DMS79 (cell line): ENCODE data around the gene KHNYN.
"Not testable (repeated sequence)": the region's sequence is repeated elsewhere in the genome, so short reads cannot be mapped to it uniquely, and the experiment has no call there.

Experiments
- DNase-seq: peaks from one replicate; lab custom pipeline; 2025; lab: John Stamatoyannopoulos, UW

Gene KHNYN

GRCh38 chr14:24429395-24430142 lies at the start of gene KHNYN, which contains the start of gene CBLN3:
Gene KHNYN (plus strand): TSS chr14:24429954. CDS start chr14:24430731, 777 bp downstream.
Gene CBLN3 (minus strand): TSS chr14:24429668. CDS start chr14:24429054, 614 bp downstream.
- peak; percentile 84 for DNase-seq

DNA sequence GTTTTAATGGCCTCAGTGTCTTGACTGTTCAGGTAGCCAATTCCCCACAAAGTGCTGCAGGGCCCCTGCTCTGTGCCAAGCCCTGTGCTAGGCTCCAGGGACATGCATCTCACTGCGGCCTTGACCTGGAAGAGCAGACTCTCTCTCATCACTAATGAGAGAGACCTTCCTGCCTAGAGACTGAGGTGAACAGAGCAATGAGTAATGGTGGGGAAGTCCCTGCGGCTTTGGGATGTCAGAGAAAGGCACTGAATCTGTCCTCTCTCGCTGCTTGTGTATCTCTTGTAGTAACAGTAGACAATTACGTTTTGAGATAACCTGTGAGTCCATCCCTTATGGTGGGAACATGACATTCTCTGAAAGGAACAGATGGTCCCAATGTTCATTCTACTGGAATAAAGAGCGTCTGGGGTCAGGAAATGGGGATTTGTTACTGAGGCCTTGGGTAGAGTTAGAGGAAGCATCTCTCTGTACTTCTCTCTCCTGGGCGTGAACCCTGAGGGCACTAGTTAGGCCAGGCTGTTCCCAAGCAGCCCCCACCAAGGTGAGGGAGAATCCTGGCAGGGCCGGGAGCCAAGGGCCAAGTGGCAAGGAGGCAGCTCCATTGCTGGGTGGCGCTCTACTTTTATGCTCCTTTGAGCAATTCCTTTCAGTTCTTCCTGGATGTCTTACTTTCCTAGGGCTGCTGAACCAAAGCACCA lies 48.2 kb upstream of the KHNYN start:
- no peak for DNase-seq

- no peak for DNase-seq
Observed at GRCh38 chr14:24382064-24382371, 47.7 kb upstream of the KHNYN start.

DNA sequence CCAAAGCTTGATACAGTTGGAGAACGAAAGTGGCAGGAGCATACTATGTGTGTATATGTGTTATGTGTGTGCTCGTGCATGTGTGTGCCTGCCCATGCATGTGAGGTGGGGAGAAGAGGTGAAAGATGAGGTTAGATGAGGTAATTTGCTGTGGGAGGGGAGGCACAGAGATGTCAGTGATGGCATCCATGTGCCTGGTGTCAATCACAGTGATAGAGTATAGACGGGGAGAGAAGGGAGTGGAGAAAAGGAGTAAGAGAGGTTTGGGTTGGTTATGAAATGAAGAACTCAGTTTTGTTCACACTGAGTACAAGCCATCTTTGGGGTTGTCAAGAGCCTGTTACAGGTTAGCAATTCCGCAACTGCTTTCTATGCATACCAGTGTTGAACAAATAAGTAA lies 45.6 kb upstream of the KHNYN start:
- DNase-seq: no peak

DNA sequence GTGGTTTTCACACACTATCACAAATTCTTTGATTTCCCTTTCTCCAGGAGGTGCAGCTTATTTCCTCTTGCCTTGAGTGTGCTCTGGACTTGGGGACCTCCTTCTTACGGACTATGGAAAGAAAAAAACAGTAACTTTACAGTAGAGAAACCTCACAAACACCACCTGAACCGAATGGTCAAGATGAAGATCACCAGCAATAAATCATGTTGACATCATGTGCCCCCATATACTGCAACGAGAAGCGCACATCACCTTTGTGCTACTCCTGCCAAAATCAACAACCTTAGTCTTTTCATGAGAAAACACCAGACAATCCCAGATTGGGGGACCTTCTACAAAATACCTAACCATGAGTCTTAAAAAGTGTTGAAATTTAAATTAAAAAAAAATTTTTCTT lies 44.2 kb upstream of the KHNYN start:
- DNase-seq: no peak

DNA sequence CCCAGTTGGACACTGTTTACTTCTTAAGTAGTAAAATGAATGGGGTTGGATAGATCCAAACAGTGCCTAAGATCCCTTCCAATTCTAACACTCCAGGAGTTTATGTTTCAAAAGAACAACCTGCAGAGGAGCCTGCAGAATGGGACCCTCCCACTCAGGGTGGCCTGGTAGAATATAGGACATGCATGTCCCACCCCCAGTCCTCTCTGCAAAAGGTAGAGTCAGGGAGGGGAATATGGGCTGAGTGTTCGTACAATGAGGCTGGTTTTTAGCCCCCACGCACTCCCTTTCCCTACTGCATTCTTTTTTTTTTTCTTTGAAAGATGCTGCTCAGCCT lies 42.8 kb upstream of the KHNYN start:
- DNase-seq: no peak

- not testable (repeated sequence) for DNase-seq
Observed at GRCh38 chr14:24387579-24387978, 42.2 kb upstream of the KHNYN start.

DNA sequence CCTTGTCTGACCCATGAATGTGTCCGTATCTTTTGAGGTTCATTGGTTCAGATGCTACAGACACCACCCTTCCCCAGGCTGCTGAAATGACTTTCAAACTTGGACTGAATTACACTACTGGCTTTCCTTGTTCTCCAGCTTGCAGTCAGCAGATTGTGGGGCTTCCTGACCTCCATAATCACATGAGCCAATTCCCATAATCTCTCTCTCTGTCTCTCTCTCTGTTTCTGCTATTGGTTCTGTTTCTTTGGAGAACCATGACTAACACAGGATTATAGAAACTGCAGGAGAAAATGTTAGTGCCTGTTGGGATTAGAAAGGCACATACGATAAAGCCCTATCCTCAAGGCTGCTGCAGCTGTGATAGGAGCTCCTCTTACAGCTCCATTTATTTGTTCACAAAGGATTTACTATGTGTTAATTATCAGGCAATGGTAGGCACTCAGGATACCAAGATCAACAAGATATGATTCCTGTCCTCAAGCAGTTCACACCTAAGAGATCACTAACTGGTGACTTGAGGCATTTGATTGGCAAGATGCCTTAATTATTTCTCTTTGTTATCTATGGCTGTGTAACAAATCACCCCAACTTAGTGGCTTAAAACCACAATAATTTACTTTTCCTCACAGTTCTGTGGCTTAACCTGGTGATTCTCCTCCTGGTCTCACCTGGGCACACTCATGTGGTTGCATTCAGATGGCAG lies 41.1 kb upstream of the KHNYN start:
- no peak for DNase-seq

GRCh38 chr14:24389226-24389848 lies 40.4 kb upstream of the KHNYN start:
- no peak for DNase-seq

- no peak for DNase-seq
Observed at GRCh38 chr14:24390701-24391468, 38.9 kb upstream of the KHNYN start.

DNA sequence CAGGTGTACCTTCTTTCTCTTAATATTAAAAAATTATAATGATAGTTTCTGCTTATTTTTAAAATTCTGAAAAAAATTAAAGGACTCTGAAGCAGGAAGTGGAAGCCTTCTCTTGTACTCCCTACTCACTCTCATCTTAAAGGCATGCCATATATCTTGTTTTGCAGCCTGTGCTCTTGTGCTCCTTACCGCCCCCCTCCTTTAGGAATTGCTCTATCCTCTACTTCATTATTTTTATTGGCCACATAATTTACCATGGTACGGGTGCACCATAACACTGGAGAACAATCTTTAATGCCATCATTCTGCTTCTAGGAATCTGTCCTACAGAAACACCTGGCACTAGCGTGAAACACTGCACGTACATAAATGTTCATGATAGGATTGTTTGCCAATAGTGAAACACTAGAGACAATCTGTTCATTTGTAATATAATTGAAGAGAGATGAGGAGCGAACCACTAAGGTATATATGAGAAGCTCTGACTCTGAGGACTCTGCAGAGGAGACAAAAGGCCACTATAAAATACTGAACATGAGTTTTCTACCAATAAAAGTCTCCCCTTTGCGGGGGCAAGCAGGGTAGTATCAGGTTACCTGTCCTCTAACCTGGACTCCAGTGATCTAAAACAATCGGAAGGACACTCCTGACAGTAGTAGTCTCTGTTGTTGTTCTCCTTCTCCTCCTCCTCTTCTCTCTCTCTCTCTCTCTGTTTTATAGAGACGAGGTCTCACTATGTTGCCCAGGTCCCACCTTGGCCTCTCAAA lies 37.2 kb upstream of the KHNYN start:
- no peak for DNase-seq

DNA sequence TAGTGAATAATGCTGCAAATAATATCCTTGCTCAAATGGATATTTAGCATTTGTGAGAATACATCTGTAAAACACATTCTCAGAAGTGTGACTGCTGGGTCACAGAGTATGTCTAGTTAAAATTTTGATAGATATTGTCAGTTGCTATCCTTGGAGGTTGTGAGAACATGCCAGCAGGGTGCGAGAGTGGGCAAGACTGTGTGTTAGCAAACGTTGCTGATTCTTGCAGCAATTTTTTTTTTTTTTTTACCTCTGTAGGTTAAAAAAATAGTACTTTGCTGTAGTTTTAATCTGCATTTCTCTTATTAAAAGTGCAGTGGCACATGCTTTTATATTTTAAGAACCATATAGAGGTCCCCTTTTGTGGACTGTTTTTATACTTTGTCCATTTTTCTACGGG lies 35.5 kb upstream of the KHNYN start:
- no peak for DNase-seq

DNA sequence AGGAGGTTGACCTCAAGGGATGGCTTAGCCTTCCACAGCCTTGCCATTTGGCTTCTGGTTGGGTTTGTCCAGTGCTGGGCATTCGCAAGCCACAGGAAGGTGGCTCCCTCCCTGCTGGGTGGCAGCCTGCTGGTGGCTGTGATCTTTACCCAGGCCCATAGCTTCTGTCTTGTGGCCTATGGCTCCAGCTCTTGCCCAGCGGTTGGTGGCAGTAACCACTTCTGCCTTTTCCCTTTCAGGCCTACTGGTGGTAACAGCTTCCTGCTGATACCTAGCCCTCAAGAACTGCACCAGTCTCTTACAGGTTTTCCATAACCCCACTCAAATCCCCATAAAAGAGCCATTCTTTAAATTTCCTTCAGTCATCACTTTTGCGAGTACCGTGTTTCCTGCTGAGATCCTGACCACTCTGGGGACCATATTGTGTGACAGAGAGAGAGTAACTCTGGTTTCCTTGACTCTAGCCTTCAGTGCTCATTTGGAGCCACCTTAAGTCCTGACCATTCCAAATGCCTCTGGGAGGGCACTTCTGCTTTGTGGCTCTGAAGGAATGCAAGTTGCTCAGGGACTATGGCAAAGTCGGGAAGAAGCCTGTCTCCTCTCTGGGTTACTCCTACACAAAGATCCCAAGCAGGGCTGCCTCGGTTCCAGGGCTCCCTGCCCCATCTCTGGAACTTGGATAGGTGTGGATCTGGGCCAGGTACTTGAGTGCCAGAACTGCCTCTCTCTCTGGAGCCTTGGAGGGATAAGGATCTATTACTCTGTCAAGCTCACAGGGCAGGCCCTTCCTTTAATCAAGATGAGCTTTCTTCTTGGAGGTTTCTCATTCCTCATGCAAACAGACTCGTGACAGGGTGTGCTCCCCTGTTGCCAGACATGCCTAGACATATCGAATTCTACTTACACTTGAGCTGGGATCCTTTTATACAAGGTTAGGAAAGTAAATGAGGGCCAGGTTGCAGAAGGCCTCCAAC lies 33.9 kb upstream of the KHNYN start:
- DNase-seq: peak; percentile 5

GRCh38 chr14:24397639-24398292 lies 32.0 kb upstream of the KHNYN start:
- DNase-seq: no peak

DNA sequence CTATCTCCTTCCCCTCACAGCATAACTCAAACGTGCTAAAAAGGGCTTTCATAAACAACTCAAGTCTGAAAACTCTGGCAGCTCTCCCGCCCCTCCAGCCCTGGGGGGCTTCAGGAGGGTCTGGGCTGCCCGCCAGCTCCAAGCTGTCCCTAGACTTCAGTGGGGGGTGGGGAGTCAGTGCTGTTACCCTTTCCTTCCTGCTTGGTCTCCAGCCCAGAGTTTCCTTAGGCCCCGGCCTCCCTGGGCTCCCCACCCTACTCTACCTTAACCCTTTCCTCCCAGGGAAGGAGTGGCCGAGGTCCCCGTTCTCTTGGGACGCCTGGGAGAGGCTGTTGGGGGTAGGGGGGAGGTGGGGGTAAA lies 31.5 kb upstream of the KHNYN start:
- DNase-seq: peak; percentile 15

DNA sequence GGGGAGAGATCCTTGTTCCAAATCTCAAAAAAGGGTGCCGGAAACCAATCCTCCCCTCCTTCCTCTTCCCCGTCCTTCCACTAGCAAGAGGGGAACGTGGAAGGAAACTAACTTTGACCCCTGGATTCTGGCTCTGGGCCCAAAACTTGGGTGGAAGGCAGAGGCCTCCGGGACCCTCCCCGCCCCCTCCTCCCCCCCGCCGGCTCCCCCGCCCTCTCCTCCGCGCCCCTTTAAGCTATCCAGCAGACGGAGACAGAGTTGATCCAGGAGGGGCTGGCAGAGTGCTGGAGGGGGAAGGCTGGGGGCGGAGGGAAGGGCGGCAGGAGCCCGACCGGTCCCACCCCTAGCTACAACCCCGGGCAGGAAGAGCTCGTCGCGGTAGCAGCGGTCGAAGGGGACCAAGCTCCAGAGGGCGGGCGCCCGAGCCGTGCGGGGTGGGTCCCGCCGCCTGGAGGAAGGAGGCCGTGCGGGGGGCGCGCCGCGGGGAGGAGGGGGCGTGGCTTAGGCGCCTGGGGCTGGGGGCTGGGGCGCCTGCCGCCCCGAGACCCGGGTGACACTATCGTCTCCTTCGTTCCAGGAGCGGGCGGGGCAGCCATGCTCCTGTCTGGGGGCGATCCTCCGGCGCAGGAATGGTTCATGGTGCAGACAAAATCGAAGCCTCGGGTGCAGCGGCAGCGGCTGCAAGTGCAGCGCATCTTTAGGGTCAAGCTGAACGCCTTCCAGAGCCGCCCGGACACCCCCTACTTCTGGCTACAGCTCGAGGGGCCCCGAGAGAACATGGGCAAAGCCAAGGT lies 30.9 kb upstream of the KHNYN start, which contains the start of gene NYNRIN:
Gene NYNRIN, plus strand, starts transcription at position 351 of the 794 bp plus-strand sequence. Its CDS starts 244 bp downstream, at position 595.
- peak; percentile 12 for DNase-seq

DNA sequence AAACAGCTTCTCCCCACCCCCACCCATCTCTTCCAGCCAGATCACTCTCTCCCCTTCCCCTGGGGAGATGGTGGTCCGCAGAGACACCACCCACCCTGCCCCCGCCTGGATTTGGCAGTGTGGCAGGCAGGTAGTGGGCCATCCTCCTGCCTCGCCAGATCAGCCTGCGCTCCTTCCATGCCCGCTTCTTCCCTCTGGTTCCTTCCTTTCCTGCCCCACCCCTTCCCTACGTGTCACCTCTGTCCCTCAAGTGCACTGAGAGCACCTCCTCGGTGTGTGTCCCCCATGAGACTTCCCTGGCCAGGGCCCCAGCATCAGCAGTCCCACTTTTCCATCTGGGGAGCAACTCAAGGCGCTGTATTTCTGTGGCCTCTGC lies 30.3 kb upstream of the KHNYN start:
- DNase-seq: peak; percentile 9

DNA sequence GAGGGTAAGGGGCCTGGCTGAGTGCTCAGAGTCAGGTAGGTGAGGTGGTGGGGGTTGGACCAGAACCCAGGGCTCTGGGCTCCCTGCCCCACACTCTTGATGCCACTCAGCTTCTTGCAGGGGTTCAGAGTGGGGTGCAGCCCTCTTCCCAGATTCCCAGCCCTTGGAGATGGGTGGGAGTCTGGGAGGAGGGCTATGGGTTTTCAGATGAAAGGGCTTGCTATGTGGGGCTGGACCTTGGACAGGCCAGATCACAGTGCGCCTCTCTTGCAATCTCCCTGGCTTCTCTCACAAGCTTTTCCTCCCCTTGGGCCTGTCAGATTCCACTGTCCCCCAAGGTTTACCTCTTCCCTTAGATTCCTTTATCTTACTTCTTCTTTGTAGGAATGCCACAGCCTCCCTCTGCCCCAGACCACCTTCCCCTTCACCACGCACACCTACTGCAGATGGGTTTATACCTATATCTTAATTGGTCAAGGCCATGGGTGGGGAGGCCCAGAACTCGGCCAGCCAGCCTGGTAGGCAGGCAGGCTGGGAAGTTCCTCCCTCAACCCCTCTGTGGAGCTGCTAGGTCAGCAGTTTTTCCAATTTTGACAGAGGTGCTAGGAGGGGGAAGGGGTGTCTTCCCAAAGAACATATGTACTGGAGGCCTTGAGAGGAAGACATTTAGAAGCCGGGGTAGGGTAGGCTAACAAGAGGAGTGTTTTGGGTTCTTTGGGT lies 29.6 kb upstream of the KHNYN start:
- DNase-seq: no peak
